GM19452 (cell line): Measurements from ENCODE around the gene SHTN1.

Source experiments
- ATAC-seq: cut with Tn5 transposase; IDR thresholded peaks from one replicate; pipeline ENCODE4 v1.9.1; 2021; ENCODE audit not compliant: unreplicated experiment

The SHTN1 gene

GRCh38 chr10:116878123-116878522 lies 126.9 kb downstream of the SHTN1 start:
- no peak for ATAC-seq

DNA sequence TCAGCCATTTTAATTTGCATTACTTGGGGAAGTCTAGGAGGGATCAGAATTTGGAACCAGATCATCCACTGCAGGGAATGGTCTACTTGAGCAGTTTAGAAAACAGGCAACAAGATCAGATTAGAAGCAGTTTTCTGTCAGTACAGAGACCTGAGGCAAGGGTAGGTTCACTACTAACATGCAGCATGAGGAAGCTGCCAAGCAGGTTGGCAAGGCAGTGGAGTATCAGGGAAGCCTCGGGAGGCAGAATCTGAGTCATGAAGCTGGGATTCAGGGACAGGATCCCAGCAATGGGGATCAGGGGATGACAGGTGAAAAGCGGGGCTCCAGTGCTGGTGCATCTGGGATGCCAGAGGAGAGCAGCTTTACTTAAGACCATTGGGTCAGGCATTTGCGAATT lies 127.6 kb downstream of the SHTN1 start:
- no peak for ATAC-seq

DNA sequence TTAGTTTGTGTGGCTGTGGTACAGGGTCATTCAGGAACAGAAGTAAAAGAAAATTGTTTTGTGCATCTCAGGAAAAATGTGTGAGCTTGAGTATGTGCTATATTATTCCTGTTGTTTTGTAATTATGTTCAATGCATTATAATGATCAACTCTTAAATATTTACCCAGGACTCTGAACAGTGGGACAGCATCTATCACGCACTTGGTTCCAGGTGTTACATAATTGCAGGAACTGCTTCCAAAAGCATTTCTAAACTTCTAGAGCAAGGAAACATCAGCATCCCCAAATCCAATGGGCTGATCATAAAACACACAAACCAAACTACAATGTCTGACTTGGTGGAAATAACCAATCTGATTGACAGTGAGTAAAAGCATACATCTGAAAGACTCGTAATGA lies 129.1 kb downstream of the SHTN1 start:
- no peak for ATAC-seq

DNA sequence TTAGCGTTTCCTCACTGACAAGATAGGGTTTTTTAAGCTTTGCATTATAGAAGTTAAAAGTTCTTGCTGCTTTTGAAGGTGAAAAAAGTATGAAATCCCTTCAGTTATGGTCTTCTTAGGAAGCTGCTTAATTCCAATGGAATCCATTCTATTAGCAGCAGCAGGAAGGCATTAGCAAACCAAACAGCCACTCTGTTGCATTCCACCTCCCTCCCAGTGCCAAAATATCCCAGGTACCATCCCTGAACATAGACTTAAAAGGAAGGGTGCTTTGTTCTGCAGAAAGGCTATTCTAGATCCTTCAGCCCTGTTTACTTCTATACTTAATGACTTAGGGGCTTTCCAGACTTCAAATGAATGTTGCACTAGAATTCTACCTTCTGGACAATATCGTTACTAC lies 131.9 kb downstream of the SHTN1 start:
- no peak for ATAC-seq

DNA sequence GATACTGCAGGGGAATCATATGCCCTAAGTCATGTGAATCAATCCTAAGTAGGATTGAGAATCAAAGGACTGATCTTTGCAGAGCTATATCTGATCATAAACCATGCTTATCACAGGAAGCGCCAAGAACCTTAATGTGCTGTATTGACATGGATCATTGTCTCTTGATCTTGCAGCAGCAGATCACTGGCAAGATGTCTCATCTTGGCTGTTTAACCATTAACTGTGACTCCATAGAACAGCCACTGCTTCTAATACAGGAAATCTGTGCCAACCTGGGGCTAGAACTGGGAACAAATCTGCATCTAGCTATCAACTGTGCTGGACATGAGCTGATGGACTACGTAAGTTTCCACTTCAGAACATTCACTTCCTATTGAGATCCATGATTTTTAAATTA lies 134.0 kb downstream of the SHTN1 start:
- ATAC-seq: no peak

DNA sequence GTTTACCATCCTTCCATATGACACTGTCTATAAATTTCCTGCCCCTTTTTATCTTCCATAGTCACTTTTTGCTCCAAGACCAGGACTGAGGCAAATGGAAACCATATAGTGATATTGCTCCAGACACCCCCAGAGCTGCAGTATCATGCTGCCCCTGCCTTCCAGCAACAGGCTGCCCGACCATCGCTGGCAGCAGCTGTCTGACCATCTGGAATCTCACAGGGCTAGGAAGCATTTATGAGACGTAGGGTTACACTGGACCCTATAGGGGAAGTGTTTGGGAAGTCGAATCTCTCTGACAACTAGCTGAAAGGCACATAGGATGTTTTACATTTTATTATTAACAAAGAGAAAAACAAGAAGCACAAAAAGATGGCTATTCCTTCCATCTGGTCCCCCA lies 136.3 kb downstream of the SHTN1 start:
- no peak for ATAC-seq

- no peak for ATAC-seq
Measured at GRCh38 chr10:116868198-116868676, 136.8 kb downstream of the SHTN1 start.

- no peak for ATAC-seq
Measured at GRCh38 chr10:116866987-116867595, 137.9 kb downstream of the SHTN1 start.

DNA sequence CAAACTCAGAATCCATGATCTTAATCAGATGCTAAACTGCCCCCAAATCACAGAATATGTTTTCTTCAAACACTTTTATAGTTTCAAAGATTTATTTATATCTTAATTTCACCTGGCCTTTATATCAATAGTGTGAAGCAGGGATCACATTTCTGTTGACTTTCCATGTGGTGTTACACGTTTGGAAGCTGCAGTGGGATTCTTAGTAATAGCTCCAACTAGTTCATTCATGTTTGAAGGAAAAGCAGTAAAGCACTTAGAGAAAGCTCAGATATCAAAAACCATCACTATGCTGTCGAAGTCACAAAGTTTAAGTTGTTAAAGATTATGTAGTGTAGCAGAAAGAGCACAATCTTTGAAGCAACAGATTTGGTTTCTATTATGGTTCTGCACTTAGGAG lies 138.9 kb downstream of the SHTN1 start:
- no peak for ATAC-seq

- ATAC-seq: no peak
Measured at GRCh38 chr10:116864436-116864835, 140.6 kb downstream of the SHTN1 start.

GRCh38 chr10:116861796-116862195 lies 143.2 kb downstream of the SHTN1 start:
- ATAC-seq: no peak

DNA sequence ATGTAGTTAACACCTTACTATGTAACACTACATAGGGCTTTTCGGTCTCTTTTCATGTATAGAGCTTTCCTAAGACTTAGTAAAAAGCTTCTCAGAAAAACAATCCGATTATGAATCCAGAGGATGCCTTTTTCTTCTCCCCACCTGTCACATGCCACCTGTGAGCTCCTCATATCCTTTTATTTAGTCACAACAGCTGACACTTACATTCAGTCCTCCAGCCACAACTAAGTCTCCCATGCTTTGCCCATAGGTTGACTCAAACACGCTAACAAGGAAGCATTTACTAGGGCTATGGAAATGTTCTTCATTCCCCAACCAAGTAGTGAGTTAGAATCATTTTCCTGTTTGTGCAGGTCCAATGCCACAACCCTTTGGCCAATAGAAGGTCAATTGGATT lies 147.8 kb downstream of the SHTN1 start:
- no peak for ATAC-seq

- no peak for ATAC-seq
Measured at GRCh38 chr10:116853701-116854100, 151.3 kb downstream of the SHTN1 start.

GRCh38 chr10:116853287-116853686 lies 151.7 kb downstream of the SHTN1 start:
- ATAC-seq: no peak

GRCh38 chr10:116852246-116852645 lies 152.7 kb downstream of the SHTN1 start:
- ATAC-seq: no peak

- ATAC-seq: no peak
Measured at GRCh38 chr10:116850058-116850611, 154.9 kb downstream of the SHTN1 start.

GRCh38 chr10:116849248-116850057 lies 155.5 kb downstream of the SHTN1 start, which contains the start of gene ENO4:
Gene ENO4 (plus strand): TSS chr10:116849499. CDS start chr10:116849567, 68 bp downstream.
- peak; percentile 44 for ATAC-seq

- no peak for ATAC-seq
Measured at GRCh38 chr10:116848944-116849247, 156.1 kb downstream of the SHTN1 start.

GRCh38 chr10:116848032-116848943 lies 156.7 kb downstream of the SHTN1 start:
- ATAC-seq: peak; percentile 79

DNA sequence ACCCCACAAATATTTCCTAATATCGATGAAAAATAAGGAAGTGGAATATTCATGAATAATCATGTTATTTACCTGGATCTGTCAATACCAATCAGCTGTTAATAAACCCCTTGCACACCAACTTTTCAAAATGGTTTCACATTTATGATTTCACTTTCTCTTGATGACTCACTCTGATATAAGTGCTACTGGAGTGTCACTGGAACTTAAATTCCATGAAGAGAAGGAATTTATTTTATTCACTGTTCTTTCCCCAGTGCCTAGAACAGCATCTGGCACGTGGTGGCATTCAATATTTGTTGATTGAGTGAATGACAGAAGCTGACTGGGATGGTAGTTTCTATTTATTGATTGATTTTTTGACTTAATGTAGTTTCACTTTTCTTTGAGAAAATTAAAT lies 159.2 kb downstream of the SHTN1 start:
- no peak for ATAC-seq

- no peak for ATAC-seq
Measured at GRCh38 chr10:116840389-116841075, 164.5 kb downstream of the SHTN1 start.
